Neural cell (in vitro differentiated cells): ENCODE measurements around the gene TMPRSS15. TPM values are rescaled to one million over a fixed set of nuclear protein-coding genes. Genes with fewer than 3 reads are reported as not detected.

Source experiments
- H2AFZ ChIP-seq: fragments of 200-600, 300-800 bp; sonication (generic), shearing (Covaris generic); 2 replicates; pipeline ENCODE4 v1.6.0; 2014; ENCODE audit warnings: low read depth, mild to moderate bottlenecking, antibody characterized with exemption, low read length, moderate library complexity
- H3F3A ChIP-seq: fragments of 200-600 bp; shearing (Covaris generic); 2 replicates; pipeline ENCODE4 v1.6.1; 2016; ENCODE audit warnings: mild to moderate bottlenecking, moderate library complexity, mixed read lengths, antibody characterized with exemption, low read length; ENCODE audit not compliant: insufficient read depth, poor library complexity, severe bottlenecking
- H3K27ac ChIP-seq: fragments of 200-600, 300-800 bp; sonication (generic), shearing (Covaris generic); 2 replicates; pipeline ENCODE4 v1.5.1; 2014; ENCODE audit warnings: mild to moderate bottlenecking, low read length, moderate library complexity
- H3K27me3 ChIP-seq: fragments of 300-800, 200-600 bp; sonication (generic), shearing (Covaris generic); 2 replicates; pipeline ENCODE4 v1.6.0; 2014; ENCODE audit warnings: mild to moderate bottlenecking, low read depth, low read length, moderate library complexity; ENCODE audit not compliant: insufficient read depth
- H3K36me3 ChIP-seq: fragments of 300-800, 200-600 bp; sonication (generic), shearing (Covaris generic); 2 replicates; pipeline ENCODE4 v1.5.1; 2014; ENCODE audit warnings: mild to moderate bottlenecking, antibody characterized with exemption, low read length, moderate library complexity; ENCODE audit not compliant: insufficient read depth
- H3K4me2 ChIP-seq: fragments of 300-800, 200-600 bp; sonication (generic), shearing (Covaris generic); 2 replicates; pipeline ENCODE4 v1.6.0; 2014; ENCODE audit warnings: mild to moderate bottlenecking, low read length
- H3K4me3 ChIP-seq: fragments of 300-800, 200-600 bp; sonication (generic), shearing (Covaris generic); 2 replicates; pipeline ENCODE4 v1.5.1; 2014; ENCODE audit warnings: mild to moderate bottlenecking, low read length, moderate library complexity
- H3K79me2 ChIP-seq: fragments of 200-600 bp; shearing (Covaris generic); replicated peaks from 2 replicates; pipeline ENCODE4 v1.6.0; 2014; ENCODE audit warnings: mild to moderate bottlenecking, low read length, moderate library complexity; ENCODE audit not compliant: insufficient read depth
- H3K9ac ChIP-seq: fragments of 300-800, 200-600 bp; sonication (generic), shearing (Covaris generic); 2 replicates; pipeline ENCODE4 v1.6.1; 2016; ENCODE audit warnings: mild to moderate bottlenecking, low read length, mixed read lengths
- H3K9me2 ChIP-seq: fragments of 200-600 bp; shearing (Covaris generic); 2 replicates; pipeline ENCODE4 v1.6.1; 2016; ENCODE audit warnings: mild to moderate bottlenecking, low read length, mixed read lengths; ENCODE audit not compliant: insufficient read depth
- H3K9me3 ChIP-seq: fragments of 200-600, 300-800 bp; sonication (generic), shearing (Covaris generic); 2 replicates; pipeline ENCODE4 v1.6.1; 2016; ENCODE audit warnings: mild to moderate bottlenecking, mixed run types, low read length, moderate library complexity, mixed read lengths
- H4K20me1 ChIP-seq: fragments of 200-600 bp; shearing (Covaris generic); 2 replicates; pipeline ENCODE4 v1.6.1; 2016; ENCODE audit warnings: mild to moderate bottlenecking, mixed run types; ENCODE audit not compliant: insufficient read depth
- CTCF ChIP-seq: fragments of 450-650 bp; IDR thresholded peaks from 2 replicates; pipeline ENCODE4 v1.5.1; 2014; ENCODE audit warnings: antibody characterized with exemption, mild to moderate bottlenecking, moderate library complexity; ENCODE audit not compliant: poor library complexity, severe bottlenecking
- EP300 ChIP-seq: fragments of 450-650 bp; conservative IDR thresholded peaks from 2 replicates; pipeline ENCODE4 v1.6.1; 2014; ENCODE audit warnings: antibody characterized with exemption, mild to moderate bottlenecking, moderate library complexity; ENCODE audit not compliant: poor library complexity, severe bottlenecking
- EZH2 ChIP-seq: fragments of 200-600, 300-800 bp; shearing (Covaris generic), sonication (generic); IDR thresholded peaks from 2 replicates; pipeline ENCODE4 v1.6.1; 2014; ENCODE audit warnings: antibody characterized with exemption, low read length, borderline replicate concordance, mild to moderate bottlenecking; ENCODE audit not compliant: insufficient read depth, poor library complexity, severe bottlenecking
- MXI1 ChIP-seq: fragments of 450-650 bp; conservative IDR thresholded peaks from 2 replicates; pipeline ENCODE4 v1.6.1; 2014; ENCODE audit warnings: antibody characterized with exemption, mild to moderate bottlenecking; ENCODE audit not compliant: poor library complexity, severe bottlenecking
- POLR2AphosphoS5 ChIP-seq: IDR thresholded peaks from 2 replicates; pipeline ENCODE4 v1.6.1; 2012
- RAD21 ChIP-seq: fragments of 450-650 bp; conservative IDR thresholded peaks from 2 replicates; pipeline ENCODE4 v1.6.1; 2014; ENCODE audit warnings: antibody characterized with exemption, mild to moderate bottlenecking, moderate library complexity
- REST ChIP-seq: IDR thresholded peaks from 2 replicates; pipeline ENCODE4 v1.6.1; 2012; ENCODE audit warnings: borderline replicate concordance
- SMC3 ChIP-seq: fragments of 450-650 bp; conservative IDR thresholded peaks from 2 replicates; pipeline ENCODE4 v1.6.1; 2014; ENCODE audit warnings: antibody characterized with exemption, mild to moderate bottlenecking, moderate library complexity; ENCODE audit not compliant: poor library complexity
- TAF1 ChIP-seq: IDR thresholded peaks from 2 replicates; pipeline ENCODE4 v1.6.1; 2012; ENCODE audit warnings: low read depth
- polyA plus RNA-seq: library from polyadenylated mRNA; depleted of rRNA; stranded (reverse); fragments of >200 nt; gene quantifications from 2 replicates; pipeline ENCODE4 v1.2.3, GENCODE V29; 2014

TMPRSS15 gene
- polyA plus RNA-seq, 1 donor from 2014 or later, result 0.50 TPM

GRCh38 chr21:18369115-18369514 is 34.5 kb downstream of the TMPRSS15 start:
- Histone ChIP-seq H3F3A (no peaks in the 10 kb centered on the region), H3K27ac (peak overlapping the region; percentile 38), H3K9me2 (no peaks in the 10 kb centered on the region), H3K4me2 (no peak overlapping the region), H2AFZ (no peak overlapping the region), H4K20me1 (no peaks in the 10 kb centered on the region), H3K4me3 (no peak overlapping the region), H3K36me3 (no peaks in the 10 kb centered on the region), H3K79me2 (no peaks in the 10 kb centered on the region), H3K27me3 (no peaks in the 10 kb centered on the region), H3K9me3 (no peaks in the 10 kb centered on the region), H3K9ac (no peak overlapping the region)
- TF ChIP-seq POLR2AphosphoS5 (no peak), SMC3 (peak; percentile 79), REST (no peak), EP300 (no peak), CTCF (peak; percentile 70), RAD21 (peak; percentile 66)

- no peak overlapping the region for H3K27ac ChIP-seq
- no peaks in the 10 kb centered on the region for H3K9me3 ChIP-seq
- no peaks in the 10 kb centered on the region for H3F3A ChIP-seq
- no peaks in the 10 kb centered on the region for H3K27me3 ChIP-seq
- no peaks in the 10 kb centered on the region for H4K20me1 ChIP-seq
- no peak overlapping the region for H3K4me3 ChIP-seq
- H3K9me2 ChIP-seq, result no peaks in the 10 kb centered on the region
- H2AFZ ChIP-seq, result no peak overlapping the region
- TF ChIP-seq MXI1, result no peak
- no peak for TF ChIP-seq TAF1
- no peak for TF ChIP-seq CTCF
- TF ChIP-seq RAD21, result no peak
- no peak for TF ChIP-seq SMC3
- TF ChIP-seq EP300, result no peak
- no peak for TF ChIP-seq EZH2
- no peak for TF ChIP-seq POLR2AphosphoS5
- TF ChIP-seq REST, result no peak
- H3K79me2 ChIP-seq, result no peaks in the 10 kb centered on the region
- H3K9ac ChIP-seq, result no peak overlapping the region
- H3K36me3 ChIP-seq, result no peaks in the 10 kb centered on the region
- H3K4me2 ChIP-seq, result no peak overlapping the region
These were observed 35.4 kb downstream of the TMPRSS15 start for GRCh38 chr21:18368205-18368604.
